Heart left ventricle (tissue), 16 donors: ENCODE data around the gene OR10G3. TPM values are rescaled to one million over a fixed set of nuclear protein-coding genes. Genes with fewer than 3 reads are reported as not detected.

Experiments
- ATAC-seq, 4 donors: fragments of 200-7000 bp; cut with Tn5 transposase; one replicate each; pipeline ENCODE4 v1.9.1; 2020 to 2022; ENCODE audit warnings: moderate library complexity in 4 of 4, mild to moderate bottlenecking in 3 of 4, moderate number of reproducible peaks in 1 of 4
- DNase-seq, 5 donors: peaks; one replicate each; pipeline ENCODE4 v3.0.0-alpha.2; 2020
- H3K27ac ChIP-seq, 12 donors: fragments of 200-600 bp; sonication (generic) in 4 of 12; one replicate each; pipeline versions ENCODE4 v1.5.0 to v1.8.0; 2016 to 2022; ENCODE audit warnings: mild to moderate bottlenecking in 2 of 12
- H3K27me3 ChIP-seq, 9 donors: fragments of 200-600 bp; sonication (generic) in 2 of 9; one replicate each; pipeline versions ENCODE4 v1.5.1 to v1.8.0; 2016 to 2022; ENCODE audit warnings: mild to moderate bottlenecking in 3 of 9
- H3K36me3 ChIP-seq, 9 donors: fragments of 200-600 bp; sonication (generic) in 2 of 9; one replicate each; pipeline versions ENCODE4 v1.5.0 to v1.8.0; 2018 to 2022; ENCODE audit warnings: mild to moderate bottlenecking in 2 of 9
- H3K4me1 ChIP-seq, 12 donors: fragments of 200-600 bp; sonication (generic) in 4 of 12; one replicate each; pipeline versions ENCODE4 v1.5.0 to v1.8.0; 2016 to 2022; ENCODE audit warnings: mild to moderate bottlenecking in 3 of 12
- H3K4me3 ChIP-seq, 12 donors: fragments of 200-600 bp; sonication (generic) in 4 of 12; one replicate each; pipeline versions ENCODE4 v1.5.0 to v1.8.0; 2017 to 2022; ENCODE audit warnings: mild to moderate bottlenecking in 9 of 12, moderate library complexity in 4 of 12
- H3K9me3 ChIP-seq, 12 donors: fragments of 200-600 bp; sonication (generic) in 4 of 12; one replicate each; pipeline versions ENCODE4 v1.5.0 to v1.8.0; 2016 to 2022; ENCODE audit warnings: mild to moderate bottlenecking in 1 of 12
- POLR2A ChIP-seq, 2 donors: fragments of 450-650 bp; IDR thresholded peaks; one replicate each; pipeline ENCODE4 v1.6.1; 2017; ENCODE audit warnings: antibody characterized with exemption in 2 of 2, mild to moderate bottlenecking in 2 of 2, moderate library complexity in 2 of 2
- WGBS, 4 donors: extraction: QIAGEN DNeasy Blood & Tissue Kit in 2 of 4; methylation state at CpG; one replicate each; pipeline versions ENCODE4 v1.1.5 to v1.1.7; 2013 to 2018; 5-methylcytosine and 5-hydroxymethylcytosine counted together
- intact Hi-C, 10 donors: fragments of 100-400 bp; cut with DNase I; formaldehyde crosslinking; loops; one replicate each; pipeline versions ENCODE4 v1.11.1 to v1.14.2; 2022
- polyA plus RNA-seq, 2 donors: library from polyadenylated mRNA; stranded (reverse); fragments of 200-250 nt; gene quantifications; one replicate each; pipeline ENCODE4 v1.2.3, GENCODE V29; 2013
- total RNA-seq, 9 donors: library from RNA; depleted of rRNA in 2 of 9; stranded (reverse); fragments of >200 nt in 2 of 9; fragmentation: NEBNext Ultra II Directional in 3 of 9; extraction: Animal tissue kit (Norgen Biotek cat#: 25700) in 3 of 9; gene quantifications; one replicate each; pipeline versions ENCODE4 v1.1.0 to v1.2.4, GENCODE V29; 2016 to 2023
- TF ChIP-seq, protein P1 (sequence below), 12 donors: fragments of 200-600 bp; sonication (generic) in 4 of 12; IDR thresholded peaks; one replicate each; pipeline versions ENCODE4 v1.5.0 to v1.8.0; 2018 to 2022; ENCODE audit warnings: antibody characterized with exemption in 12 of 12, mild to moderate bottlenecking in 5 of 12
- donor health status: ischemic (EF 13 %, LVEDD 7.1; RV severe dilation, severe dysfunction).
- donor health status: healthy with polysubstance abuse.
- donor health status: DM: no; HTN: yes; CAD: no.
- donor health status: DM: no; HTN: no; CAD: no.
- donor health status: ischemic (EF 25% LVEDD 6.9; RV normal size, moderate dysfunction).
- donor health status: ischemic (EF 25% LVEDD 5.7; RV mildly dilated, moderate dysfunction).
- donor health status: healthy.
- donor health status: DM: yes; HTN: yes; CAD: no.
- donor health status: ischemic (EF 35%, LVEDD 5.7; RV mildly dilated, moderate dysfunction).
- donor health status: nonischemic (EF 11% LVEDD 7.7; RV severe dilation, severe dysfunction).
- donor health status: DM: yes; HTN: yes; CAD: no.
- donor health status: PGD.
- donor health status: ischemic (EF 29% LVEDD 5.4; RV normal size, mild dysfunction).
- donor health status: nonischemic (EF 23%, LVEDD 6.1; RV moderate dilation, normal function).

OR10G3 gene
- total and polyA plus RNA-seq, 11 donors: 0.18 TPM; not detected in 10

DNA sequence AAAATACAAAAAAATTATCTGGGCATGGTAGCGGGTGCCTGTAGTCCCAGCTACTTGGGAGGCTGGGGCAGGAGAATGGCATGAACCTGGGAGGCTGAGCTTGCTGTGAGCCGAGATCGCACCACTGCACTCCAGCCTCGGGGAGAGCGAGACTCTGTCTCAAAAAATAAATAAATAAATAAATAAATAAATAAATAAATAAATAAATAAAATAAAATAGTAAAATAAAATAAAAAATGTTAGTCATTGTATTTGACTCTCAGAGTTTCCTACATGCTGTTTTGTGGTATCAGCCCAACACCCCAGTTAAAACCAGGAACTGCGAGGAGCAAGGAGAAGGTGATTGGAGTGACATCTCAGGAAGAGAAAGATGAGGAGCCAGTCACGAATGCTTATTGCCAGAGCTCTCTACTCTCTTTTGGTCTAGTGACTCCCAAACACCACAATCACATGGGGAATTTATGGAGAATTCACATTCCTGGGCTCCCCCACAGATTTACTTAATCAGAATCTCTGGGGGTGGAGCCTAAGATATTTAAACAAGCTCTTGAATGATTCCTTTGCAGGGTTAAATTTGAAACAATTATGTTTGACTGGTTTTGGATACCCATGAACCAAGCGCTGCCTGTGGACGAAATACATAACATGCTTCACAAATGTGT lies 38.3 kb downstream of the OR10G3 start:
- ATAC-seq: no peak
- intact Hi-C loops: no loop called here

DNA sequence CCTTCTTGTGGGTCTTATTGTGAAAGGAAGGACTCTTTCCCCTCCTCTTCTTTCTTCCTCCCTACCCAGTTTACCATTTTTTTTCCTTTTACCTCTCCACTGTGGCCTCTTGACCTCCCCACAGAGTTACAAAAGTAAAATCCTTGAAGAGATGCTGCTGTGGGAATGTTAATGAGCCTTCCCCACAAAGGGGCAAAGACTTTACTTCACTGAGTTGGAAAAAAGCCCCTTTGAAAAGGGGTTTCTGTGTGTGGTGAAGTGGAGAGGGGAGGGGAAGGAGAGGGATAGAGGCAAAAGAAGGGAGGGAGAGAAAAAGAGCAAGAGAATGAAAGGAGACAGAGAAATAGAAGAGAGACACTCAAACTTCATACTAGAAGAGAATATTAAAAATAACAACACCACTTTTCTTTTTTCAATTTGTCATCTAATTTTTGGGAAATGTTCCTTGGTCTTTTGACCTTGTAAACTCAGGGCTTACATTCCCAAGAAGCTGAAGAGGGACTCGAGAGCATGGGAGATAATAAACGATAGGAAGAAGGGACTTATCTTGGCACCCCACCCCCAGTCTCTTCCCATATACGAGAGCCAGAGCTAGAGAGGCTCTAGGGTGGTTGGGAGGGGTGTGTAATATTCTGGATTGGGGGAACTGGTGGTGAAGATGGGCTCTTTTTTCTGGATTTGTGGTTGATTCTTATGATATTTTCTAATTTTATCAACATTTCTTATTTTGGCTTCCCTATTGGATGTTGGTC lies 40.5 kb downstream of the OR10G3 start:
- Histone ChIP-seq H3K4me1 (peaks cover 0 to 12% (median 3%) of the 10 kb centered on the region in 12 donors), H3K27ac (no peak overlapping the region), H3K27me3 (peaks cover 0 to 68% (median 25%) of the 10 kb centered on the region in 9 donors), H3K36me3 (no peaks in the 10 kb centered on the region), H3K4me3 (no peak overlapping the region), H3K9me3 (no peaks in the 10 kb centered on the region)
- WGBS, 4 donors: 8 to 17% (median 11%) methylated on average over 3 of the region's 3 CpGs
- ATAC-seq (no peak), DNase-seq (no peak)
- TF ChIP-seq POLR2A (IDR thresholded peaks at IDR 0.05): no peak
- TF ChIP-seq, protein P1, sequence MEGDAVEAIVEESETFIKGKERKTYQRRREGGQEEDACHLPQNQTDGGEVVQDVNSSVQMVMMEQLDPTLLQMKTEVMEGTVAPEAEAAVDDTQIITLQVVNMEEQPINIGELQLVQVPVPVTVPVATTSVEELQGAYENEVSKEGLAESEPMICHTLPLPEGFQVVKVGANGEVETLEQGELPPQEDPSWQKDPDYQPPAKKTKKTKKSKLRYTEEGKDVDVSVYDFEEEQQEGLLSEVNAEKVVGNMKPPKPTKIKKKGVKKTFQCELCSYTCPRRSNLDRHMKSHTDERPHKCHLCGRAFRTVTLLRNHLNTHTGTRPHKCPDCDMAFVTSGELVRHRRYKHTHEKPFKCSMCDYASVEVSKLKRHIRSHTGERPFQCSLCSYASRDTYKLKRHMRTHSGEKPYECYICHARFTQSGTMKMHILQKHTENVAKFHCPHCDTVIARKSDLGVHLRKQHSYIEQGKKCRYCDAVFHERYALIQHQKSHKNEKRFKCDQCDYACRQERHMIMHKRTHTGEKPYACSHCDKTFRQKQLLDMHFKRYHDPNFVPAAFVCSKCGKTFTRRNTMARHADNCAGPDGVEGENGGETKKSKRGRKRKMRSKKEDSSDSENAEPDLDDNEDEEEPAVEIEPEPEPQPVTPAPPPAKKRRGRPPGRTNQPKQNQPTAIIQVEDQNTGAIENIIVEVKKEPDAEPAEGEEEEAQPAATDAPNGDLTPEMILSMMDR (IDR thresholded peaks at IDR 0.05): no peak
- intact Hi-C loops: no loop called here

More for the DNA sequence above, 38.3 kb downstream of the OR10G3 start:
- Histone ChIP-seq H3K27ac (no peak overlapping the region), H3K4me1 (peaks cover 0 to 7% (median 1%) of the 10 kb centered on the region in 12 donors), H3K4me3 (no peak overlapping the region), H3K27me3 (peaks cover 0 to 46% (median 8%) of the 10 kb centered on the region in 9 donors), H3K36me3 (no peaks in the 10 kb centered on the region), H3K9me3 (no peaks in the 10 kb centered on the region)
- 88 to 90% (median 88%) methylated on average over 9 of the region's 9 CpGs for WGBS, 4 donors
- no peak for TF ChIP-seq POLR2A (IDR thresholded peaks at IDR 0.05)
- TF ChIP-seq, protein P1 (IDR thresholded peaks at IDR 0.05): no peak
- DNase-seq: no peak

DNA sequence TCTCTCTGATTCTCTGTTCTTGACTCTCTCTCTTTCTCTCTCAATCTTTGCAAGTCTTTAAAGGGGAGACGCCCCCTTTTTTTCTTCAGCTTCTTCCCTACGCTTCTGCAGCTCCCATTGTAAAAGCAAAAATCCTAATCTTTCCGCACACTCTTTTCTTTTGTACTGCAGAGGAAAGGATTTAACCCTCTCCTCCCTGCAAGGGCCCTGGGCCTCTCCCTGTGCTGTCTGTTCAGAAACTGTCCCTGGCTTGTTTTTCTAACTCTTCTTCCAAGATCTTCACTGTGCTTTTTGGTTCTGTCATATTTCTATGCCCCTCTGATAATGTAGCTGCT lies 42.8 kb downstream of the OR10G3 start:
- ATAC-seq (no peak), DNase-seq (no peak)
- Histone ChIP-seq H3K9me3 (no peaks in the 10 kb centered on the region), H3K4me3 (peak overlapping the region in 10 of 12 donors; percentile 3 to 47 (median 33)), H3K27ac (no peak overlapping the region), H3K27me3 (peaks cover 0 to 82% (median 32%) of the 10 kb centered on the region in 9 donors), H3K36me3 (no peaks in the 10 kb centered on the region), H3K4me1 (peaks cover 0 to 12% (median 3%) of the 10 kb centered on the region in 12 donors)
- intact Hi-C loops: no loop called here
- no peak for TF ChIP-seq POLR2A (IDR thresholded peaks at IDR 0.05)
- TF ChIP-seq, protein P1 (IDR thresholded peaks at IDR 0.05): no peak
- 12 to 29% (median 18%) methylated on average over 3 of the region's 3 CpGs for WGBS, 4 donors

DNA sequence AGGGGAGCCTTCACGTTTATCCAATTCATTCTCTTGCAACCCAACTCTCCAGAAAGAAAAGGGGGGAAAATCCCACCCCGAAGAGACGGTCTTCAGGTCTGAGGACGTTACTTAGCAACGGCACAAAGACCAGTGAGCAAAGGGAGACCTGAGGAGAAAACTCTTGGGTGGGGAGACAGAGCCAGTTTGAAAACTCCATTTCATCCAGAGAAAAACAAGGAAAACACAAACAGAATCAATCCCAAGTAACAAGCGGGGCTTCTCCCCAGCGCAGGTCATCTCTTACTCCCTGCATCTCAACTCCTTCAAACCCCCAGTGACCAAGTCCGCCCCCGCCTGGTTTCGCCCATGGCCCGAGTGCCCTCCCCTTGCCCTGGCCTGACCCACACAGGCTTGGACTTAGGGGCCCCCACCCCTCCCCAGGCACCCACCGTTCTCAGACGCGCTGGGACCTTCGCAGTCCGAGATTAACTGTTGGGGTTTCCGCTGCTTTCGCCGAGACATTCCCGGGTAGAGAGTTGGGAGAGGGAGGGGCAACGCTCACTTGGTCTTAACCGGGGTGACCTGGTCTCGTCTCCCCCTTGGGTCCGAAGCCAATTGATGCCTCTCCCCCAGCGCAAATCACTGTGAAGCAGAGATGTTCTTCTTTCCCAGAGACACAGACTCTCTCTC lies 43.3 kb downstream of the OR10G3 start:
- intact Hi-C loops: no loop called here
- 2 to 4% (median 3%) methylated on average over 25 of the region's 25 CpGs for WGBS, 4 donors
- Histone ChIP-seq H3K4me3 (peak overlapping the region in 11 of 12 donors; percentile 3 to 47 (median 29)), H3K36me3 (no peaks in the 10 kb centered on the region), H3K9me3 (no peaks in the 10 kb centered on the region), H3K27ac (no peak overlapping the region), H3K4me1 (peaks cover 0 to 12% (median 3%) of the 10 kb centered on the region in 12 donors), H3K27me3 (peaks cover 0 to 85% (median 32%) of the 10 kb centered on the region in 9 donors)
- TF ChIP-seq, protein P1 (IDR thresholded peaks at IDR 0.05): no peak
- TF ChIP-seq POLR2A (IDR thresholded peaks at IDR 0.05): no peak
- DNase-seq (no peak), ATAC-seq (no peak)
